Stimulated activated CD4-positive, alpha-beta T cell treated with anti-CD3 and anti-CD28 coated beads, Interleukin-1b, Interleukin-23, amount 100 ng/mL, for 1 hour (primary cell): ENCODE results near the gene RNF123.

Experiments used
- DNase-seq, 2 donors: peaks; one replicate each; pipeline ENCODE4 v3.0.0-alpha.2; 2020; ENCODE audit warnings: low read depth in 2 of 2

The RNF123 gene

DNA sequence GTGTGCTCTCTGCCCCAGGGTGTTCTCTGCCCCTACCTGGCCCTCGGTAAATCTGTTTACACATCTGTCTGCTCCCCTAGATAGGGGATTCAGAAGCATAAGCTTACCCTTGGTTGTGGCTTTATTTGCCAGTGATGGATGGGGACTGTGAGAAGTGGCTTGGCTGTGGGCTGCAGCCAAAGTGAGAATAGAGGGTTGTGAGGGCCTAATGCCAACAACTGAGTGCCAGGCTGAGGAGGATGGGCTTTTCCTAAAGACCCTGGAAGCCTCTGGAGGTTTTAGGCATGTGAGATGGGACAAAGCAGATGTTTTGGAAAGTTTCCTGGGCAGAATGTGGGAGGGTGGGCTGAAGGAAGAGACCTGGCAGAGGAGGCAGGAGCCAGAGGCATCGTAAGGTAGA, 30.6 kb upstream of the RNF123 start:
- no peak for DNase-seq

DNA sequence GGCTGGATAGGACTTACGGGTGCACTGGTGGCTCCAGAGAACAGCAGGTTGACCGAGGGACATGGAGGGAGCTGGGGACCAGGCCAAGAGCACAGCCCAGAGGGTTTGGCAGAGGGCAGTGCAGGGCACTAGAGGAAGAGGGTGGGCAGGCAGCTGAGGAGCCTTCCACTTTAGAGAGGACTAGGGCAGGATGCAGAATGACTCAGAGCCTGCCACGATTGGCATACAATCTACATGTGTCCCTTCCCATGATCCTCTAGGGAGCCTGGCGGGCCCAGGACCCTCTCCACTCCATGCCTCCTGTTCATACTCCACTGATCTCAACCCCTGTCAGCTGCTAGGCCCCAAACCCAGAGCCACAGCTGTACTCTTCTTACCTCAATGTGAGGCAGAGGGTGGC, 29.6 kb upstream of the RNF123 start:
- no peak for DNase-seq

DNA sequence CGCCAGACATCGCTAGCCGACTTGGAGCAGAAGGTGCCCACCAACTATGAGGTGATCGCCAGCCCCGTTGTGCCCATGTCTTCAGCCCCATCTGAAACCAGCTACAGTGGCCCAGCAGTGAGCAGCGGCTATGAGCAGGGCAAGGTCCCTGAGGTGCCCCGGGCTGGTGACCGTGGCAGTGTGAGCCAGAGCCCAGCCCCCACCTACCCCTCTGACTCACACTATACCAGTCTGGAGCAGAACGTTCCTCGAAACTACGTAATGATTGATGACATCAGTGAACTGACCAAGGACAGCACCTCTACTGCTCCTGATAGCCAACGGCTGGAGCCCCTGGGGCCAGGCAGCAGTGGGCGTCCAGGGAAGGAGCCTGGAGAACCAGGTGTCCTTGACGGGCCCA, 28.1 kb upstream of the RNF123 start:
- DNase-seq: no peak

DNA sequence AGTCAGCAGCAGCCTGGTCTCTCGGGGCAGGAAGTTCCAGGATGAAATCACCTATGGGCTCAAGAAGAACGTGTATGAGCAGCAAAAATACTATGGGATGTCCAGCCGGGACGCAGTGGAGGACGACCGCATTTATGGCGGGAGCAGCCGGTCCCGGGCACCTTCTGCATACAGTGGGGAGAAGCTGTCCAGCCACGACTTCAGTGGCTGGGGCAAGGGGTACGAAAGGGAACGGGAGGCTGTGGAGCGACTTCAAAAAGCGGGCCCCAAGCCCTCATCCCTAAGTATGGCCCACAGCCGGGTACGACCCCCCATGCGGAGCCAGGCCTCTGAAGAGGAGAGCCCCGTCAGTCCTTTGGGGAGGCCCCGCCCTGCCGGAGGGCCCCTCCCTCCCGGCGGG, 27.3 kb upstream of the RNF123 start:
- DNase-seq: no peak

DNA sequence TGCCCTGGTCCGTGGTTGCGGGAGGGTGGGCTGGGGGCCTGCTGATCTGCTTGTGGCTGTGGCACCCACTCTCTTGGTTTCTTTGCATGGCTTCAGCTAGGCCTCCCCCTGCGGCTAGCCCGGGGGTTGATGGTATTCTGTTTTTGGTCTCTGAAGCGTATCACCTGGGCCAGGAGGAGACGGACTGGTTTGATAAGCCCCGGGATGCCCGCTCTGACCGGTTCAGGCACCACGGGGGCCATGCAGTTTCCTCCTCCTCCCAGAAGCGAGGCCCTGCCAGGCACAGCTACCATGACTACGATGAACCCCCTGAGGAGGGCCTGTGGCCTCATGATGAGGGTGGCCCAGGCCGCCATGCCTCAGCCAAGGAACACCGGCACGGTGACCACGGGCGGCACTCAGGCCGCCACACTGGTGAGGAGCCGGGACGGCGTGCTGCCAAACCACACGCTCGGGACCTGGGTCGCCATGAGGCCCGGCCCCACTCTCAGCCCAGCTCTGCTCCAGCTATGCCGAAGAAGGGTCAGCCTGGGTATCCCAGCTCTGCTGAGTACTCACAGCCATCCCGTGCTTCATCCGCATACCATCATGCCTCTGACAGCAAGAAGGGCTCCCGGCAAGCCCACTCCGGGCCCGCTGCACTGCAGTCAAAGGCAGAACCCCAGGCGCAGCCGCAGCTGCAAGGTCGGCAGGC, 26.5 kb upstream of the RNF123 start:
- no peak for DNase-seq

DNA sequence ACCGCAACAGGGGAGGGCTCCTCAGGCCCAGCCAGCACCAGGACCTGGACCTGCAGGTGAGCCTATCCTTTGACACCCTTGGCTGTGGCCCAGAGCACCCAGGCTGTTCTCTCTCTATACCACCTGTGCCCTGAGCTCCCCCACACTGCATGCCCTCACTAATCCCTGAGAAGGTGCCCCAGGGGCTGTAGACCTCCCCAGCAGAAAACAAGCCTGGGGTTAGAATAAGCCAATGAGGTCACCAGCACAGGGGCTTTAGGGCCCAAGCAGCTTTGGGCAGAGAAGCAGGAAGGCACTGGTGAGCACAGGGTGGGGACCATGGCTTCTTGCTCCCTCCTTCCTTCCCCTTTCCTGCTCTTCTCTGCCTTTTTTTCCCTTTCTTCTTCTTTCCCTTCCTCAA, 25.5 kb upstream of the RNF123 start:
- DNase-seq: no peak

DNA sequence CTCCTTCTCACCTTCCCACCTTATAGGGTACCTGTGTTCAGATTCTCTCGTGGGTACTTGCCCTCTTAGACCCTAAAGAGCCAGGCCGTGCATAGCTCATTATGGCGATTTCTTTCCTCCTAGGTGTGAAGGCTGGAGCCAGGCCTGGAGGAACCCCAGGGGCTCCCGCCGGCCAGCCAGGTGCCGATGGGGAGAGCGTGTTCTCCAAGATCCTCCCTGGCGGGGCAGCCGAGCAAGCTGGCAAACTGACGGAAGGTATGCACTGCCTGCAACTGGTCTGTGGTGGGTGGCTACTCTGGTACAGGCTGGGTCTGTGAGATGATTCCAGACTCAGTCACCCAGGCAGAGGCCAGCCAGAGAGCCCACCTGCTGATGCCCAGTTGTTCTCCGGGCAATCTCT, 25.1 kb upstream of the RNF123 start:
- DNase-seq: no peak

DNA sequence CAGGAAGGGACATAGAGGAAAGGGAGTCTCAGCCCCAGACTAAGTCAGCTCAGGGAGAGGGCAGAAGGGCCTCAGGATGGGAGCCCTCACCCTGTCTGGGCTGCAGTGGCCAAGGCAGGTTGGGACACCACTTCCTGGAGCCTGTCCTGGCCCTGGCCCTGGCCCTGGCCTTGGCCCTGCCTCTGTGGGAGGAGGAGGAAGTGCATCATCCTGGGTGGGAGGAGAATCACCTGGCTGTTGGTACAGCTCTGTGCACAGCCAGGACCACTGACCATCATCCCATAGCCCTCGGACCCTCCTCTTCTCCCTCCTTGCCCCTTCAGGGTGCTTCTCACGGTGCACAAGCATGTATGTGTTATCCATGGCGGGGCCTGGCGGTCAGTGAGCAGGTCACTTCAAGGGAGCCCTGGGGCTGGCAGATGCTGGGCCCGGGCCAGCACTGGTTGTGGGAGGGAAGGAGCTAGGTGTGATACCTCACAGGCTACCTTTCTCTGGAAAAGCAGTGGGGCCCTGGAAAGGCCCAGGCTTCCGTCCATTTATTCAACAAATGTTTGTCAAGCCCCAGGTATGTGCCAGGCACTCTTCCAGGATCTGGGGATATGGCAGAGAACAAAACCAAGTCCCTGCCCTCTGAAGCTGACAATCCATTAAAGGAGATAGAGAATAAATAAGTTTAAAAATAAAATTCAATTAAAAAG, 23.4 kb upstream of the RNF123 start:
- DNase-seq: no peak

DNA sequence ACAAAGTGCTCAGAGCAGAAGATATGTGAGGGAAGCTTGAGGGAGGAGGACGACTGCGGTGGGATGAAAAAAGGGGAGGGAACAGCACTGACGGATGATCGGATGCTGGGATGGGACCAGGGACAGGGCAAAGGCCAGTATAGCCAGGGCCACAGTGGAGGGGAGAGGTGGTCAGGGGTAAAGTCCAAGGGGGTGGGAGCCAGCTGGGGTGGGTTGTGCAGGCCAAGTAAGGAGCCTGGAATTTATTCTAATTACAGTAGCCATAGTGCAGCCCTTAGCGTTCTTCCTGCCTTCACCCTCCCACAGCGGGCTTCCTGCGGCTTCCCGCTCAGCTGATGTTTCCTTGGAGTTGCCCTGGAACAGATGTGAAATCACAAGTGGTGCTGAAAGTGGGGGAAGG, 22.8 kb upstream of the RNF123 start:
- no peak for DNase-seq

DNA sequence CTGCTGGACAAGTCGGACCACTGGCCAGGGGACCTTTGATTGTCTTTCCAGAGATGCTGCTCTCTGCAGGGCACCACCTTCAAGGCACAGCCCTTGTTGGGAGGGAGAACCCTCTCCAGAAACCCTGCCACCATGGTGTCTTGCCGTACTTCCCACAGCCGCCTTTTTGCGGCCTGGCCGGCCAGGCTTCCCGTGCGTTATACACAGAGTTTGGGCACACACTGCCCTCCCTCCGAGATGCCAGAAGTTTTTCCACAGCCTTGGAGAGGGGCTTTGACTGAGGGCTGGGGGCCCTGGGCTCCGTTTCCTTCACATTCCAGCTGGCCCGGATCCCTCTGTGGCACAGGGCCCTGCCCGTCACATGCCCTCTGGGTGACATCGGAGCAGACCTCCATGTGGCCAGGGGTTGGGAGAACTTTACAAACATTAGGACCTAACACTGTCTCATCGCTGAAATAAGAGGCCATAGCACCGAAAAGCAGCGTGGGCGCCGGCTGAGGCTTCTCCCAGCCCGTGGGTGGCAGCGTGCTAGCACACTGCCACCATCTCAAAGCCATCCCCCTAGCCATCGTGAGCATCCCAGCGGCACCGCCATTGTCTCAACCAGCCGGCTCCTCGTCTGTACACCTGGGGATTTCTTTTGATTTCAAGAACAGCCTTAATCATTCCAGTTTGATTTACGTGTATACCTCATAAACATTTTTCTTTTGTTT, 21.5 kb upstream of the RNF123 start:
- no peak for DNase-seq

DNA sequence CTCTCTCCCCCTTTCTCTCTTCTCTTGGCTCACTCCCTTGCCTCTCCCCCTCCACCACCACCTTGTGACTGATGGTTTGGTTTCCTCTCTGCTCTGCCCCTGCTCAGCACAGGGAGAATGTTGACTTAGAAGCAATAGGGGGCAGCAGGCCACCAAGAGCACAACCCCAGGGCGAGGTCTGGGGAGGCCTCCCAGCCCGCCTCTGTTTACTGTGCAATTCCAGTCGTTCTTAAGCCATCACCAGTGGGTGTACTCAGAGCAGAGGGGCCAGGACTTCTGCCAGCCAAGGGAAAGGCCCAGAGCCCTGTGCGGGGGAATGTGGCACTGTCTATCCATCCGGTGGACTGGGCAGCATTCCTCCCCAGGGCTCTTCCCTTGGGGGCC, 21.0 kb upstream of the RNF123 start:
- no peak for DNase-seq

DNA sequence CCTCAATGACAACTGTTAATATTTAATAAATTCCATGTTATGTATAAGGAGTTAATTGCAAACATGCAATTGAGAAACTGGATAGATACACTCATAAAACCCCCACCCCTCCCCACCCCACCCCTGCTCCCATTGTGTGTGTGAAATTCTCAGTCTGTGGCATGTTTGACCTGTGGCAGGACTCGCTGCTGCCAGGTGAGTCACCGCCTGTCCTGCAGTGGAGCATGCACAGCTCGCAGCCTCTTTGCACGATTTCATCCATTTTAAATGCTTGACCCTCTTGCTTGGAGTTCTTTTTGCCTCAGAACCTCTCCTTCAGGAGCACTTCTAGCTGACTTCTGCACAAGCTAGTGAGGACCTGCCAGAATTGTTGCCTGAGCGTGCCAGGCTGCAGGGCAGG, 20.5 kb upstream of the RNF123 start:
- no peak for DNase-seq

DNA sequence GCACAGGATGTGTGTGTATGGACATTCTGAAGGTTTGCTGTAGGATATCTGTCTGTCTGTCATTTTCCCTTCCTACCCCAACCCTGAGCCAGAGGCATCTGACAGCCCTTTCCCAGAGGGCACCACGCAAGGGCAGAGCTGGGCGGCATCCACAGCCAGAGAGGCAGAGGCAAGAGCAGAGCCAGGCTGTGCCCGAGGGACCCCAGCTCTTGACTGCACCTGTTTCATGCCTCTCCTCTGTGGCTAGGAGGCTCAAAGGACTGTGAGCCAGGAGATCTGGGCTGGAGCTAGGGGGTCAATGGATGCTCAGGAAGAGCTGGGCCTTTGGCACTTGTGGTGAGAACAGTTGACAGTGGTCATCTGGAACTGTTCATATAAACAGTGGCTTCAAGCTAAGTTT, 20.0 kb upstream of the RNF123 start:
- DNase-seq: no peak

DNA sequence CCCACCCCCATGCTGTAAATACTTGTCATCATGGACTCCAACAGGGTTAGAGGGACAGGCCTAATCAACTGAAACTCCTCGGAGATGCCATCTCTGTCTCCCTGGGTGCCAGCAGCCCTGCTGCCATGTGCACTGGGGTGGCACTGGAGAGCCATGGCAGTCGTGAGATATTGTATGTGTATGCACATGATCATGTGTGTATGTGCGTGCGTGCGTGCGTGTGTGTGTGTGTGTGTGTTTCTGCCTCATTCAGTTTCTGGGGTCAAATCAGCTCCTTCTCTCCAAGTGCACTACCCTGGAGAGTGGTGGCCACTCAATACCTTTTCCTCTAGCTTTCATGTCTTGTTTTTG, 18.4 kb upstream of the RNF123 start:
- DNase-seq: no peak

DNA sequence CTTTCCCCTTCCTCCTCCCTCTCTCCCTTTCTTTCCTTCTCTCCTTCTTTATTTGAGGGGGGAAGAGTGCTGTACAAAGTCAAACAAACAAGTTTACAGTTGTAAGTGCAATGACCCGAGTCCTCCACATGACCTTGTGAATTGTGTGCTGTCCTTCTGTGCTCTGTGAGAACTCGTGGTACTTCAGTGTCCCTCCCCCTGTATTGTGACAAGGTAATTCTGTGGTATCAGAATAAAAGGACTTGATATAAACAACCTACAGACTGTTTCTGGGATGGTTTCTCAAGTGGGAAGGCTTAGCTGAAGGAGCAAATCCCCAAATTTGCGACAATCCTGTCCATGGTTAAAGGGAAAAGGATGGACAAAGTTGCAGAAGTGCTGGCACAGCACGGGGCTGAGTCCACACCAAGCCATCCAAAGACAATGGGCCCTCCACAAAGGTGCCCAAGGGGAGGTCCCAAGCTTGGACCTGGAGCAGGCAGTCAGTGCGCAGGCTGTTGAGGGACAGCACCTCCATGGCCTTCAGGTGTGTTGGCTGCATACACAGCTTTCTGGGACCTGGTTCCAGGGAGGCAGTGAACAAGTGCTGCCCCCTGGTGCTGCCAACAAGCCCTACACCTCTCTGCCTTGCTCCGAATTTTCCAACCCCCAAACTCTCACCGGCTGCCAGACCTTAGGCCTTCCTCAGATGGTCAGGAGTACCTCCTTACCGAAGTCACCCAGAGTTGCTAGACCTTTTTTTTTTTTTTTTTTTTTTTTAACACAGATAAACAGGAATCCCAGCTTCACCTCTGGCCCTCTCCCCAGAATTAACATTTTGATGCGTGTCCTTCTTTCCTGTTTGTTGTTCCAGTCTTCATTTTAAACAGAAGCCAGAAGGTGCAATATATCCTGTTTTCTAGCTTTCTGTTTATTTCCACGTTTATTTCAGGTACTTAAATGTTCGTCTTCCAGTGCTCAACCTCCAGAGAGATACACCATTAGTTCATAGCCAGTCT, 17.8 kb upstream of the RNF123 start:
- DNase-seq: peak; percentile 48 to 54

DNA sequence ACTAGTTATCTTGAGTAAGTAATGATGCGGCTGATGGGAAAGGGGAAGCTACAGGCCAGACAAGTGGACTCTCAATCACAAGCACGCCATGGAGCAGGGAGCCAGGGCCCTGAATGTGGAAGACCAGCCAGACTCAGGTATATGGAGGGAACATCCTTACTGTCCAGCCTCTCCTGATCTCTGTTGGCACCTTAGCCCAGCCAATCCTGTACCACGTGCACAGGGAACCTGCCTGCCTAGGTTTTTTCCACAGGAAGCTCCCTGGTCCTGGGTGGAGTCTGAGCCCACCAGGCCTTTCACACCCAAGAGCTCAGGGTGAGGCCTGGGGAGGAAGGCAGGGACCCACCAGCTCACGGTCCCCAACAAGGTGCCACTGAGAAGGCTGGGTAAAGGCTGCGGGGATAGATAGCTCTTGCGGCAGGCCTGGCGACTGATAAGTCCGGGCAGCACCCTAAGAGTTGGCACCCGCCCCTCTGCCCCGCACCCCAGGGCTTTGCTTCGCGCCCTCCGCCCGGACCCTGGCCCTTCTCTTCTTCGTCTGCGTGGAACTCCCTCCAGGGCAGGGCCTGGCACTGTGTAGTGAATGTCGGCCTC, 16.1 kb upstream of the RNF123 start:
- peak in 1 of 2 donors; percentile 9 for DNase-seq

DNA sequence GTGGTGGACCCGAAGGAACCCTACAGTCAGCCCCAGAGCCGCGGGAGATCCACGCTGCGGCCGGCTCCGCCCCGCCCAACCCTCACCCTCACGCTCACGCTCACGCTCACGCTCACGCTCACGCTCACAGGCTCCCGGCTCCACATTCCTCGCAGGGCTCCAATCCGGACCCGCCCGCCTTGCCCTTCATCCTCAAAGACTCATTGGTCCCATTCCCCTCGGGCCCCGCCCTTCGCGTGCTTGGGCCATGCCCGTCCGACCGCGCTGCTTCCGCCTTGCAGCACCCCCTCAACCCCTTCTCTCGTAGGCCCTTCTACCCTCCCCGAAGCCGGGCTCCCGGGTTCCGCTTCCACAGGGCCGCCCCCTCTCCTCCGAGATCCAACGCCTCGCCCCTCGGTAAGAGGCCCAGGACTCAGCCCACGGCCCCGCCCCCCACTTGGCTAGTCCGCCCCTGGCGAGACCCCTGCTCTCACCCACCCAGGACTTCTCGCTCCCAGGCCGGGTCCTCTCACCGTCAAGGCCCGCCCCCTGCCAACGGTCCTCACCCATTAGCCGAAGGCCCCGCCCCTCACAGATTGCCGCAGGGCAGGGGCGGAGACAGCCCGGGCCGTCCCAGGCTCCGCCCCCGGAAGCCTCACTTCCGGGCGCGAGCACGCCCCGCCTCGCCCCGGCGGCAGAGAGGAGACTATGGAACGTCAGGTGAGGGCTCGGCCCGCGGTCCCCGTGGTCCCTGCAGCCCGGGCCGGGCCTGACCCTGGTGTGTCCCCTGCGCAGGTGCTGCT, 15.5 kb upstream of the RNF123 start, which contains the start of gene APEH:
TSS of gene APEH (plus strand) at position 637 of the 782 bp plus-strand sequence. CDS start at position 688, 51 bp downstream.
- peak; percentile 93 to 95 for DNase-seq

DNA sequence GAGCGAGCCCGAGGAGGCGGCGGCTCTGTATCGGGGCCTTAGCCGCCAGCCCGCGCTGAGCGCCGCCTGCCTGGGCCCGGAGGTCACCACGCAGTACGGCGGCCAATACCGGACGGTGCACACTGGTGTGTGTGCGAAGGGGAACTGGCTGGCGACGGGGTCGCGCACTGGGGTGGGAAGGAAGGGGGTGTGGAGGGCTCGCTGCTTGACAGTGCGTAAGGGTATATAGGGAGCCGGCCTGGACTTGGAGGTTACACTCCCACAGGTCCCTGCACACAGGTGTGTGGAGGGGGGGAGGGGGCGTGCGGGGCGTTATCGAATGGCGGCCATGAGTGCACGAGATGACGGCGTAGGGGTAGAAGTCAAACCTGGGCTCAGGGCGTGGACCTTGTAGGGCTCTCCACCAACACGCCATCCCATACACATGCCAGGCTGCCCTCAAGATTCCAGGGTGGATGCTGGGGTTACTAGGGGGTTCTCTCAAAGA, 14.8 kb upstream of the RNF123 start:
- peak in 1 of 2 donors; percentile 14 for DNase-seq

DNA sequence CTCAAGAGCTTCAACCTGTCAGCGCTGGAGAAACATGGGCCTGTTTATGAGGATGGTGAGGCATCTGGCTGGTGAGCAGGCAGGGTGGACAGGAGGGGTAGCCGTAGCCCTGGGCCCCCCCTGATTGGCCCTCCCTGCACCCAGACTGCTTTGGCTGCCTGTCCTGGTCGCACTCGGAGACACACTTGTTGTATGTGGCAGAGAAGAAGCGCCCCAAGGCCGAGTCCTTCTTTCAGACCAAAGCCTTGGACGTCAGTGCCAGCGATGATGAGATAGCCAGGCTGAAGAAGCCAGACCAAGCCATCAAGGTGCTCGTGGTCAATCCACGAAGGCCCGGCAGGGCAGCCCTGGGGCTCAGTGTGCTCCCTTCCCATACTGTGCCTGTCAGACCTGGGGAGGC, 13.4 kb upstream of the RNF123 start:
- DNase-seq: no peak

DNA sequence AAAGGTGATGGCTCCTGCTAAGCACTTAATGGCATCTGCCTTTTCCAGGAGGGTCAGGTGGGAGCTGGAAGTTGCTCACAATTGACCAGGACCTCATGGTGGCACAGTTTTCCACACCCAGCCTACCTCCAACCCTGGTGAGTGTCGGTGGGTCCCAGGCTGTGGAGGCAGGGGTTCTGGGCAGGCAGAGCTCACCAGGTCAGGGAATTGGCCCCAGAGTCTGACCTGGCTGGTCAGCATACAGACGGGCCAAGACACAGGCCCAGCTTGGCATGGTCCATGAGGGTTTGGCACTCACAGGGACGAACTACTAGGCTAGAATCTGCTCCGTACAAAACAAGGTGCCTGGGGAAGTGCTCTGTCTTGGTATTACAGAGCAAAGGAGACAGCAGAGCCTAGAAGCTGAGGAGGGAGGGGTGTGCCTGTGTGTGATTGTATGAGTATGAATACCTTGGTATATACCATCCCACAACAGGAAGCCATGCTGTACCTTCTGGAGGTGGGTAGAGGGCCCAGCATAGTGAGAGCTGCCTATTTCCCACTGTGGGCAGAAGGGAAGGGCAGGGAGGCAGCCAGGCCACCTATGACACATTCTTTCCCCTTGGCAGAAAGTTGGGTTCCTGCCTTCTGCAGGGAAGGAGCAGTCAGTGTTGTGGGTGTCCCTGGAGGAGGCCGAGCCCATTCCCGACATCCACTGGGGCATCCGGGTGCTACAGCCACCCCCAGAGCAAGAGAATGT, 8.7 kb upstream of the RNF123 start:
- no peak for DNase-seq
